Calu3 (cell line): Measurements from ENCODE around the gene GRIK4. TPM values are rescaled to one million over a fixed set of nuclear protein-coding genes. Genes with fewer than 3 reads are reported as not detected.

Experiments used
- BruUV-seq: library from RNA; stranded (reverse); fragments of 400-500 nt; replicated peaks from 2 replicates; lab custom pipeline; 2021; lab: Mats Ljungman, UMichigan
- CTCF ChIA-PET: fragments of 300-600 bp; sonication (Branson Sonifier 250); formaldehyde crosslinking; loops from one replicate; lab custom pipeline; 2022; ENCODE audit warnings: antibody characterized with exemption; lab: Charles Lee
- DNase-seq: peaks from one replicate; pipeline ENCODE4 v3.0.0; 2022
- H3K27ac Mint-ChIP-seq: one replicate; pipeline ENCODE4 v1.8.0; 2022; ENCODE audit warnings: mixed read lengths; ENCODE audit not compliant: unreplicated experiment
- H3K27me3 Mint-ChIP-seq: one replicate; pipeline ENCODE4 v1.8.0; 2022; ENCODE audit warnings: mixed read lengths; ENCODE audit not compliant: unreplicated experiment
- H3K36me3 Mint-ChIP-seq: one replicate; pipeline ENCODE4 v1.8.0; 2022; ENCODE audit warnings: mild to moderate bottlenecking, moderate library complexity, mixed read lengths; ENCODE audit not compliant: insufficient read depth, unreplicated experiment
- H3K4me1 Mint-ChIP-seq: one replicate; pipeline ENCODE4 v1.8.0; 2022; ENCODE audit warnings: mild to moderate bottlenecking, low read depth, mixed read lengths; ENCODE audit not compliant: unreplicated experiment
- H3K4me3 Mint-ChIP-seq: one replicate; pipeline ENCODE4 v1.8.0; 2022; ENCODE audit warnings: mild to moderate bottlenecking, low read depth, moderate library complexity, mixed read lengths; ENCODE audit not compliant: unreplicated experiment
- H3K9me3 Mint-ChIP-seq: one replicate; pipeline ENCODE4 v1.8.0; 2022; ENCODE audit warnings: low read depth, mixed read lengths; ENCODE audit not compliant: unreplicated experiment
- intact Hi-C: fragments of 100-400 bp; cut with micrococcal nuclease; formaldehyde crosslinking; loops from one replicate; pipeline ENCODE4 v1.10.0; 2022; ENCODE audit not compliant: unreplicated experiment
- total RNA-seq: library from RNA; stranded (reverse); gene quantifications from 2 replicates; pipeline ENCODE4 v1.2.3, GENCODE V29; 2022
- TF ChIP-seq, protein P1 (sequence below): fragments of 200-600 bp; IDR thresholded peaks from one replicate; pipeline ENCODE4 v1.8.0; 2022; ENCODE audit warnings: antibody characterized with exemption; ENCODE audit not compliant: unreplicated experiment

Gene GRIK4
- total RNA-seq, 1 experiment from 2014 or later, result not detected

DNA sequence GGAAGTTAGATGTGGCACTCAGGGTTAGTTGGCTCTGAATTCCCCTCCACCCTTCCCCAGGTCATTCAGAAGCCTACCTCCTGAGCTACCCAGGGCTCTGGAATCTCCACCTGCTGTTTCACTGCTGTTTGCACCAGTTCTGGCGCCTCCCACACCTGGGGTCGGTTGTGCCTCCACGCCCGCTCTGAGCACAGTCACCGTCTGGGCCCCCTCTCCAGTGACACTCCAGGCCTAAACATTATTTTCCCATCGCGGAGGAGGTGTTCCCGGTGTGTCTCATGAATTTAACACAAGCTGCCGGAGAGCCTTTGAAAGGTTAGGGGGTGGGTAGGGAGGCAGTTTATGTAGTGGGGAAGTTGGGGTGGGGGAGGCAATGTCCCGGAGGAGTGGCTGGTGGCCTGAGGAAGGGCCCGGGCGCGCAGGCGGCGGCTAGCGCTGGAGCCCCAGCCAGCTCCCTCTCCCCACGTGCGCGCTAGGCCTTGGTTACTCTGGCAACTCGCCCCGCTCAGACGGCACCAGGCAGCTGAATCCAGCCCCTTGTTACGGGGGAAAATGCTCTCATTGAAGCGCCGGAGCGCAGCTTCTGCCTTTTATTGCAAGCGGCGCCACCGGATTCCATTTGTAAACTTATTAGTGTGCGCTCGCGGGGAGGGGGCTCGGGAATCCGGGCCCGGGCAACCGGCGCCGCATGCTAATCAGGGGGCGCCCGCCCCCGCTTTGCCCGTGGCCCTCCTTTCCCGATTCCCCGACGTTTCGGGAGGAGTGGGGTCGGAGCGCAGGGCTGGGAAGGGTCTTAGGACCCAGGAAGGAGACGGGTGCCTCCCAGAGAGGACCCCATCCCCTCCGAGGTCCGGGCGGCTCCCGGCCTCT is 52.4 kb downstream of the GRIK4 start:
- Mint-ChIP-seq H3K4me1 (no peaks in the 10 kb centered on the region), H3K4me3 (no peak overlapping the region), H3K9me3 (no peaks in the 10 kb centered on the region), H3K27ac (no peak overlapping the region), H3K27me3 (peaks cover 35% of the 10 kb centered on the region), H3K36me3 (no peaks in the 10 kb centered on the region)
- TF ChIP-seq, protein P1, sequence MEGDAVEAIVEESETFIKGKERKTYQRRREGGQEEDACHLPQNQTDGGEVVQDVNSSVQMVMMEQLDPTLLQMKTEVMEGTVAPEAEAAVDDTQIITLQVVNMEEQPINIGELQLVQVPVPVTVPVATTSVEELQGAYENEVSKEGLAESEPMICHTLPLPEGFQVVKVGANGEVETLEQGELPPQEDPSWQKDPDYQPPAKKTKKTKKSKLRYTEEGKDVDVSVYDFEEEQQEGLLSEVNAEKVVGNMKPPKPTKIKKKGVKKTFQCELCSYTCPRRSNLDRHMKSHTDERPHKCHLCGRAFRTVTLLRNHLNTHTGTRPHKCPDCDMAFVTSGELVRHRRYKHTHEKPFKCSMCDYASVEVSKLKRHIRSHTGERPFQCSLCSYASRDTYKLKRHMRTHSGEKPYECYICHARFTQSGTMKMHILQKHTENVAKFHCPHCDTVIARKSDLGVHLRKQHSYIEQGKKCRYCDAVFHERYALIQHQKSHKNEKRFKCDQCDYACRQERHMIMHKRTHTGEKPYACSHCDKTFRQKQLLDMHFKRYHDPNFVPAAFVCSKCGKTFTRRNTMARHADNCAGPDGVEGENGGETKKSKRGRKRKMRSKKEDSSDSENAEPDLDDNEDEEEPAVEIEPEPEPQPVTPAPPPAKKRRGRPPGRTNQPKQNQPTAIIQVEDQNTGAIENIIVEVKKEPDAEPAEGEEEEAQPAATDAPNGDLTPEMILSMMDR, result no peak
- BruUV-seq, result no TSS peak
- CTCF ChIA-PET, result interaction anchor here (0.7 kb wide), 1 partner anchor 9 kb away, joined by 3 read pairs; no protein-coding TSS in a partner anchor
- intact Hi-C loops, result no loop called here
- no peak for DNase-seq

DNA sequence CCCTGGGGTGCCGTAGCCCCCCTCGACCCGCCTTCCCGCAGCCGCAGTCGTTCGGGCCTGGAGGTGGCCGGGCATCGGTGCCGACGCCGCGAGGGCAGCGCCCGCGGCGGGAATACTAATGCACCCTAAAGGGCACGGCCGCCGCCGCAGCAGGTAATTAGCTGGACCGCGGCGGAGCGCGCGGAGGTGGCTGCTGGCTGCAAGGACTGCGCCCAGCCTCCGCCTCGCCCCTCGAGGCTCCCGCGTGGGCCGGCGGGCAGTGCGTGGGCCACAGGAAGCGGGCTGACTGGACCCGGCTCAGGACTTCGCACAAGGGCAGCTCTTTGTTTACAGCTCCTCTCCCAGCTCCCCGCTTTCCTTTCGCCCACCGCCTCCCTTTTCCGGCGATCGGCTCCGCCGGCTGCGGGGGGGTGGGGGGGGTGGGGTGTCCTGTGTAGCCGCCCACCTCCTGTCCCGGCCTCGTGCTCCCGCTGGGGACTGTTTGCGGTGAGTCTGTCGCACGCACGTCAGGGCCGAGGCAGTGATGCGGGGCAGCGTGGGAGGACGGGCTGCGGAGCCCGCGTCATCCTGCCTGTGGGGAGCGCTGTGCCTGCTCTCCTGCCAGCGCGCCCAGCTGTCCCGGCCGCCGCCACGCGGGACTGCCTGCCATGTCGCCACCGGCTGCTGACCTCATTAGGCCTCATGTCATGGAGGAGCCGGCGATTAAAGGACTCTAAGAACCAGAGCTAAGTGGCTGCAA is 53.2 kb downstream of the GRIK4 start:
- Mint-ChIP-seq H3K4me1 (no peaks in the 10 kb centered on the region), H3K36me3 (no peaks in the 10 kb centered on the region), H3K9me3 (no peaks in the 10 kb centered on the region), H3K4me3 (peak overlapping the region; percentile 44), H3K27ac (no peak overlapping the region), H3K27me3 (peaks cover 35% of the 10 kb centered on the region)
- TF ChIP-seq, protein P1, result no peak
- no TSS peak for BruUV-seq
- CTCF ChIA-PET, result interaction anchor here (0.7 kb wide), 1 partner anchor 10 kb away, joined by 3 read pairs; no protein-coding TSS in a partner anchor
- DNase-seq, result peak; percentile 20
- intact Hi-C loops, result no loop called here

DNA sequence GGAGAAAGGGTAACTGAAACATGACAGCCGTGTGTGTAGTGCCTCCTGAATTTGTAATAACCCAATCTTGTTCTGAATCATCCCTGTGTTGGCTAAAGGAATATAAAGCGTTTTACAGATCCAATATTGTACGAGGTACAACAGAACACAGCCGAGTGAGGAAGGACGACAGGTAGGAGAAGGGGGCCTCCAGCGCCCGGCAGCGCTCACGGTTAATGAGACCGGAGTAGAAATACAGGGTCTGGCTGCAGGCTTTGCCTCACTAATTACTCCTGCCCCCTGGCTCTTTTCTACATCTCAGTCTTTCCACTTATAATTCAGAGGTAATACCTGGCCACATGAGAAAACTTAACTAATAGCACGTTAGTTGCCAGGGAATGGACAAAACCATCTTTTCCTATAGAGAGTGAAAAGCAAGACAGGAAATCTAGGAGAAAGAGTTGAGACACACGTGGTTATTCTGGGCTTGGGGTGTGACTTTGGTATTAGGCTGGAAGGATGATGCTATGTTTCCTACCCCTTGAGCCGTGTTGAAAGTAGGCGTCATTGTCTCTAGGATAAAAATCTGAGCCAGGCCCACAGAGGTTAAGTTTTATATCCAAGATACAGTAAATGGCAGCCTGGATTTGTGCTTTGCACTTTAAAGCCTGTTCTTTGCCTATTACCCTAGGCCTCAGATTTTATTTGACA is 54.1 kb downstream of the GRIK4 start:
- intact Hi-C loops, result no loop called here
- CTCF ChIA-PET, result interaction anchor here (0.7 kb wide), 2 partner anchors 24 to 1602 kb away, joined by 3 to 5 read pairs; no protein-coding TSS in a partner anchor
- H3K36me3 Mint-ChIP-seq, result no peaks in the 10 kb centered on the region
- H3K9me3 Mint-ChIP-seq, result no peaks in the 10 kb centered on the region
- peak overlapping the region; percentile 44 for H3K4me3 Mint-ChIP-seq
- TF ChIP-seq, protein P1, result no peak
- no peaks in the 10 kb centered on the region for H3K4me1 Mint-ChIP-seq
- BruUV-seq, result no TSS peak
- no peak overlapping the region for H3K27ac Mint-ChIP-seq
- no peak for DNase-seq
- peaks cover 38% of the 10 kb centered on the region for H3K27me3 Mint-ChIP-seq

DNA sequence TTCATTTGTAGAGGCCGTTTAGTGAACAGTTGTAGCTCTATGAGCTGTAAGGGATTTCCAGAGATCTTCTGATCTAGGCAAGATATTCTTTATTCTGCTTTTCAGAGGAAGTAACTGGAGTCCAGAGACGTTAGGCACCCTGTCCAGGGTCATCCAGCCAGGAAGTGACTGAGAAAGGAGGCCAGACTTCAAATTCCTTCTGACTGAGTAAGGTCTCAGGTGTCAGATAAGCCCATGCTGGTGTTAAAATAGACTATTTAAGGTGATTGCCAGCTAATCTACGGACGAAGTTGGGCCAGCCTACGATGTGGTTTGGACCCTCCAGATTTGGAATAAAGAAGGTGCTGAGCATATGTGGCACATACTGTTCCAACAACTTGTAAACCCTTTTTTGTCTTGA is 54.6 kb downstream of the GRIK4 start:
- peak; percentile 37 for DNase-seq
- CTCF ChIA-PET, result interaction anchor here (0.7 kb wide), 4 partner anchors 12 to 1602 kb away, joined by 3 to 6 read pairs (median 5); no protein-coding TSS in a partner anchor
- Mint-ChIP-seq H3K27me3 (peaks cover 38% of the 10 kb centered on the region), H3K27ac (no peak overlapping the region), H3K4me1 (no peaks in the 10 kb centered on the region), H3K4me3 (no peak overlapping the region), H3K36me3 (no peaks in the 10 kb centered on the region), H3K9me3 (no peaks in the 10 kb centered on the region)
- TF ChIP-seq, protein P1, result no peak
- no TSS peak for BruUV-seq
- intact Hi-C loops, result no loop called here
